GM12874 (cell line): ENCODE measurements around the gene LAMA1.

Experiments used
- CTCF ChIP-seq: IDR thresholded peaks from 2 replicates; pipeline ENCODE4 v1.5.1; 2011; ENCODE audit warnings: low read depth, mild to moderate bottlenecking, control low read depth, low read length, moderate library complexity; ENCODE audit not compliant: insufficient read depth

LAMA1 gene

GRCh38 chr18:7084080-7085065 lies 33.2 kb downstream of the LAMA1 start:
- no peak for TF ChIP-seq CTCF

DNA sequence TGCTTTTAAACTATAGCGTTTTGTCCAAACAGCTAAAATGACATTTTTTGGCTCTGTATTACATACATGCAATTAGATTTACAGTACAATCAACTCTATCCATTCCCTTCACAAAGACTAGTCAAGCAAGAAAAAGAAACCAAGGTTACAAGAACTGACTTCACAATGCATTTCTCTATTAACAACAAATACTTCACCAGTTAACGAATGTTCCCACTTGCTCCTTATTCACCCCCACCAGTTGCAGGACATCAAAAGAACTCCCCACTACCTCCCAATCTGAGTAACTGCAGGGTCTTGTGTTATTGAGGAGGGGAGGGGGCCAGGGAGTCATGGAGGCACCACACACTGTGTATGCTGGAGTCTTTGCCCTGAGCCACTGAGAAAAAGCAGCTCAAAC lies 34.9 kb downstream of the LAMA1 start:
- no peak for TF ChIP-seq CTCF

DNA sequence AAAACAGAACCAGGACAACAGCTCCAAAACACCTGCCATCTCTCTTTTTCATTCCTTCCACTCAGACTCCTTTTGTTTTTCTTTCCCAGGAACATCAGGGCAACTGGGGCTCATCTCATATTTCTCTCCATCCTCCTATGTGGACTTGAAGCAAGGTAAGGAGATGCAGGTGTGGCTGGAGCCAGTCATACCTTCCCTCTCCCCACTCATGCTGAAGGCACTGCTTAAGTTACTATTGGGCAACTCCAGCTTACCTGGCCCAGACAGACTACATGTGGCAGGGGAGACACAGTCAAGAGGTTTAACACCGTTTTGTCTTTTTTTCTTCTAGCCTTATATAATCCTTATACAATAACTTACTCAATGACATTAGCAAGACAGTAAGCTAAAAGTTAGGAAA lies 38.4 kb downstream of the LAMA1 start:
- TF ChIP-seq CTCF, result no peak

GRCh38 chr18:7072593-7072992 lies 45.0 kb downstream of the LAMA1 start:
- no peak for TF ChIP-seq CTCF

- TF ChIP-seq CTCF, result no peak
Observed at GRCh38 chr18:7071600-7071999, 46.0 kb downstream of the LAMA1 start.

DNA sequence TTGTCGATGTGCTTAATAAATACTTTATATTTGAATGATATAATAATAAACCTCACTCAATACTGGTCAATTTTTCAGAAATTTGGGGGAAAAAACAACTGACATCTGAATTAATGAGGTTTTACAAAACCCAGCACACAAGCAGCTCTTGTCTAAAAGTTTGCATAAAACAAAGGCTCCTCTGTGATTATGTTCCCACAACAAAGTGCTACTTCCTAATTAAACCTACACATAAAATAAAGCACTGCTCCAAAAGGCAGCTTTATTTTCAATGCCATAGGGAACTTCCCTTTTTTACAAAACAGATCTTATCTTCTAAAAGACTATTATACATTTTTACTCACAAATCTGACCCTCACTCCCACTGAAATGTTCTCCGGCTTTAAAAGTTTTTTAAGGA lies 47.1 kb downstream of the LAMA1 start:
- TF ChIP-seq CTCF, result no peak

DNA sequence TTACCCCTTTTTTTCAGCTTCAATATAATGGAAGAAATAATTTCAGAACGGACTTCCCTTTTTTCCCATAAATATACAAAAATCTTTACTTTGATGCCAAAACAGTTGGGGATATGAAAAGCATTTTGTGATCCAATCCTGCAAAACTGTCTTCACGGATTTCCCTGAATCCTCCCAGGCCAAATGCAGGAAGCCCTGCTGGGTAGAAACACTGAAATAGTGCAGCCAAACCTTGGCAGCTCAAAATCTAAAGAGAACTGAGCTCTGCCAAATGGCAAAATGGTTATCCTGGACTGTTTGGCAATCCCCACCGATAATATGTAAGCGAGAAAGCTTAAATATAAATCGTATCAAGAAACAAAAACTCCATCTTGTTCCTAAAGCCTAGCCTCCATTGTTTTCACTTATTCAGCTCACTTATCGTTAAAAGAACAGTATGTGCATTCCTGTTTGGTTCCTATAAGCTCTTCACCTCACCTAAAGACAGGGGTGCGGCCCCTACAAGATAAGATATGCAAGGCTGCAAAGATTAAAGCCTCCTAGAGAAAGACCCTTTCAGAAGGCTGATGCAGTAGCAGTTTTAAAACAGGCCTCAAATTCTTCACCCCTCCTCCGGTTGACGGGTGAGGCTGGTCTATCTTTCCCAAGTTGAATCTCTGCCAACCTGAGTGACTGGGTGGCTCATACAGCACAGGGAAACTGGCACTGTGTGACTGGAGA lies 48.6 kb downstream of the LAMA1 start:
- TF ChIP-seq CTCF, result no peak
